GM12878 (cell line): ENCODE results near the gene LGALS9. TPM values are rescaled to one million over a fixed set of nuclear protein-coding genes. Genes with fewer than 3 reads are reported as not detected.
A peak's percentile ranks its signal among the peaks of the same experiment; 100 is the strongest.

ENCODE experiments used
- ASH2L ChIP-seq: fragments of 300-600, 200-600 bp; sonication (generic); IDR thresholded peaks from 2 replicates; pipeline ENCODE4 v1.6.1; 2017; ENCODE audit warnings: low read depth, mild to moderate bottlenecking, borderline replicate concordance
- CEBPZ ChIP-seq: fragments of 150-350 bp; IDR thresholded peaks from 2 replicates; pipeline ENCODE4 v1.6.1; 2016; ENCODE audit warnings: low read depth, low read length
- E4F1 ChIP-seq: fragments of 450-650 bp; IDR thresholded peaks from 2 replicates; pipeline ENCODE4 v1.6.1; 2018; ENCODE audit warnings: borderline replicate concordance, mild to moderate bottlenecking; ENCODE audit not compliant: partially characterized antibody
- GABPA ChIP-seq: IDR thresholded peaks from 2 replicates; pipeline ENCODE4 v1.6.1; 2014; ENCODE audit warnings: antibody characterized with exemption, low read depth, mild to moderate bottlenecking, inconsistent platforms
- MEF2A ChIP-seq: IDR thresholded peaks from 2 replicates; pipeline ENCODE4 v1.6.1; 2011; ENCODE audit warnings: low read depth, mild to moderate bottlenecking, low read length, moderate library complexity; ENCODE audit not compliant: insufficient read depth
- MXI1 ChIP-seq: fragments of 150-350 bp; IDR thresholded peaks from 2 replicates; pipeline ENCODE4 v1.6.1; 2011; ENCODE audit warnings: low read depth, mild to moderate bottlenecking, inconsistent platforms, low read length, improper control_type of control experiment
- NFIC ChIP-seq: IDR thresholded peaks from 2 replicates; pipeline ENCODE4 v1.6.1; 2012; ENCODE audit warnings: low read depth, mild to moderate bottlenecking, inconsistent platforms, low read length, moderate library complexity
- NR2C2 ChIP-seq: IDR thresholded peaks from 2 replicates; pipeline ENCODE4 v1.6.1; 2011; ENCODE audit warnings: borderline replicate concordance, low read depth; ENCODE audit not compliant: control insufficient read depth, insufficient read length
- SPI1 ChIP-seq: IDR thresholded peaks from 2 replicates; pipeline ENCODE4 v1.6.1; 2011; ENCODE audit warnings: low read depth, mild to moderate bottlenecking, low read length, moderate library complexity, borderline replicate concordance; ENCODE audit not compliant: insufficient read depth
- TARDBP ChIP-seq: IDR thresholded peaks from 2 replicates; pipeline ENCODE4 v1.6.1; 2016; ENCODE audit warnings: borderline replicate concordance
- USF2 ChIP-seq: IDR thresholded peaks from 2 replicates; pipeline ENCODE4 v1.6.1; 2011; ENCODE audit warnings: low read depth, low read length, improper control_type of control experiment, borderline replicate concordance
- ZBED1 ChIP-seq: IDR thresholded peaks from 2 replicates; pipeline ENCODE4 v1.6.1; 2016; ENCODE audit warnings: borderline replicate concordance
- ZBTB33 ChIP-seq: fragments of 450-650 bp; IDR thresholded peaks from 2 replicates; pipeline ENCODE4 v1.6.1; 2017; ENCODE audit warnings: mild to moderate bottlenecking
- ZNF592 ChIP-seq: fragments of 450-650 bp; IDR thresholded peaks from 2 replicates; pipeline ENCODE4 v1.6.1; 2017; ENCODE audit warnings: mild to moderate bottlenecking, moderate library complexity
- ZZZ3 ChIP-seq: IDR thresholded peaks from 2 replicates; pipeline ENCODE4 v1.6.1; 2011; ENCODE audit warnings: low read depth; ENCODE audit not compliant: control insufficient read depth, insufficient read length
- polyA plus RNA-seq, 11 experiments: library from polyadenylated mRNA; depleted of rRNA in 4 of 11; unstranded in 6 of 11; stranded (reverse) in 5 of 11; fragments of >200 nt; fragmentation: Nextera tagmentation in 4 of 11; fragmentation: Illumina TruSeq in 1 of 11; extraction: Ambion mirVana in 4 of 11; extraction: Trizol in 1 of 11; gene quantifications; 1 replicate in 1 of 11; 2 replicates in 10 of 11; pipeline versions ENCODE4 v1.2.1 to v1.2.3, GENCODE V29; 2011 to 2016; ENCODE audit warnings: inconsistent platforms in 2 of 11, missing spikeins in 2 of 11, low read depth in 1 of 11
- total RNA-seq, 4 experiments: library from RNA; depleted of rRNA in 3 of 4; stranded (reverse); fragments of >200 nt in 3 of 4; fragmentation: Illumina TruSeq in 1 of 4; extraction: Trizol in 1 of 4; gene quantifications; 2 replicates each; pipeline versions ENCODE4 v1.2.1 to v1.2.3, GENCODE V29; 2013 to 2021

LGALS9 gene
- total and polyA plus RNA-seq, 10 of the 15 experiments (the other 5 are each of a cell fraction or from before 2014, with no cell fraction given), result 22.5 to 294 (median 155) TPM

- no peak for TF ChIP-seq ZNF592
- no peak for TF ChIP-seq USF2
- no peak for TF ChIP-seq GABPA
- no peak for TF ChIP-seq CEBPZ
- TF ChIP-seq NR2C2, result no peak
- no peak for TF ChIP-seq ZBTB33
- no peak for TF ChIP-seq ASH2L
- no peak for TF ChIP-seq ZZZ3
- TF ChIP-seq MEF2A, result no peak
- TF ChIP-seq ZBED1, result no peak
- TF ChIP-seq TARDBP, result no peak
- no peak for TF ChIP-seq NFIC
- TF ChIP-seq E4F1, result no peak
- 0 out of 2 replicates have a peak, but pooled peaks have one; percentile 32 for TF ChIP-seq MXI1
- TF ChIP-seq SPI1, result peak; percentile 83; the same call in 1 of the 2 replicates
Observed at GRCh38 chr17:27635275-27635823, 4.4 kb downstream of the LGALS9 start (continued).
